Right lobe of liver (tissue), 6 donors: Measurements from ENCODE around the gene CCSER1. TPM values are rescaled to one million over a fixed set of nuclear protein-coding genes. Genes with fewer than 3 reads are reported as not detected.

Experiments
- ATAC-seq, 4 donors: fragments of 200-7000 bp; cut with Tn5 transposase; one replicate each; pipeline ENCODE4 v1.9.1; 2020; ENCODE audit warnings: mild to moderate bottlenecking in 4 of 4, moderate library complexity in 4 of 4
- DNase-seq, 3 donors: peaks; one replicate each; pipeline ENCODE4 v3.0.0-alpha.2; 2020
- H3K27ac ChIP-seq, 3 donors: fragments of 200-600 bp; one replicate each; pipeline ENCODE4 v1.8.0; 2022
- H3K27me3 ChIP-seq, 2 donors: fragments of 200-600 bp; one replicate each; pipeline ENCODE4 v1.8.0; 2022
- H3K36me3 ChIP-seq, 4 donors: fragments of 200-600 bp; sonication (generic) in 1 of 4; one replicate each; pipeline versions ENCODE4 v1.5.1 to v1.8.0; 2017 to 2022; ENCODE audit warnings: control low read depth in 1 of 4
- H3K4me1 ChIP-seq, 4 donors: fragments of 200-600 bp; sonication (generic) in 1 of 4; one replicate each; pipeline versions ENCODE4 v1.5.1 to v1.8.0; 2017 to 2022; ENCODE audit warnings: control low read depth in 1 of 4
- H3K4me3 ChIP-seq, 3 donors: fragments of 200-600 bp; one replicate each; pipeline ENCODE4 v1.8.0; 2022
- H3K9me3 ChIP-seq, 4 donors: fragments of 200-600 bp; sonication (generic) in 1 of 4; one replicate each; pipeline versions ENCODE4 v1.5.1 to v1.8.0; 2017 to 2022; ENCODE audit warnings: control low read depth in 1 of 4
- CTCF ChIP-seq, 4 donors: fragments of 200-600 bp in 3 of 4; fragments of 450-650 bp in 1 of 4; IDR thresholded peaks; one replicate each; pipeline versions ENCODE4 v1.5.1 to v1.8.0; 2016 to 2022; ENCODE audit warnings: antibody characterized with exemption in 4 of 4, mild to moderate bottlenecking in 2 of 4
- POLR2A ChIP-seq: fragments of 450-650 bp; IDR thresholded peaks from one replicate; pipeline ENCODE4 v1.6.1; 2017; ENCODE audit warnings: antibody characterized with exemption, mild to moderate bottlenecking
- WGBS: methylation state at CpG from one replicate; pipeline ENCODE4 v1.1.6; 2018; ENCODE audit warnings: low coverage, low lambda C conversion rate; ENCODE audit not compliant: insufficient coverage; ENCODE audit errors: missing lambda C conversion rate; 5-methylcytosine and 5-hydroxymethylcytosine counted together
- intact Hi-C, 2 donors: fragments of 100-400 bp; cut with DNase I; formaldehyde crosslinking; loops; one replicate each; pipeline versions ENCODE4 v1.11.2 to v1.14.1; 2022
- total RNA-seq, 6 experiments: library from RNA; depleted of rRNA in 2 of 6; stranded (reverse); fragments of >200 nt in 2 of 6; fragmentation: NEBNext Ultra II Directional in 3 of 6; extraction: Animal tissue kit (Norgen Biotek cat#: 25700) in 3 of 6; gene quantifications; one replicate each; pipeline versions ENCODE4 v1.1.0 to v1.2.4, GENCODE V29; 2016 to 2023
- donor health status: DM: no; HTN: yes; CAD: no.
- donor health status: DM: no; HTN: no; CAD: no.
- donor health status: DM: no; HTN: no; CAD: no.
- donor health status: DM: no; HTN: yes; CAD: no.
- donor health status: DM: no; HTN: yes; CAD: no.

Gene CCSER1
- total RNA-seq, 6 experiments from 2014 or later: 0.15 to 1.00 (median 0.65) TPM

- ATAC-seq (no peak), DNase-seq (no peak)
- TF ChIP-seq POLR2A (no peak), CTCF (IDR thresholded peaks at IDR 0.05) (no peak)
- Histone ChIP-seq H3K4me1 (no peaks in the 10 kb centered on the region), H3K4me3 (no peak overlapping the region), H3K27ac (no peak overlapping the region), H3K9me3 (no peaks in the 10 kb centered on the region), H3K36me3 (no peaks in the 10 kb centered on the region), H3K27me3 (no peaks in the 10 kb centered on the region)
- 32% methylated on average over 1 of the region's 1 CpG for WGBS
- intact Hi-C loops: no loop called here
These were observed 588.0 kb downstream of the CCSER1 start for GRCh38 chr4:90715242-90715641.

GRCh38 chr4:90718931-90719330 lies 591.7 kb downstream of the CCSER1 start:
- TF ChIP-seq CTCF (IDR thresholded peaks at IDR 0.05) (no peak), POLR2A (no peak)
- Histone ChIP-seq H3K4me3 (no peak overlapping the region), H3K27ac (no peak overlapping the region), H3K36me3 (no peaks in the 10 kb centered on the region), H3K4me1 (no peaks in the 10 kb centered on the region), H3K9me3 (no peaks in the 10 kb centered on the region), H3K27me3 (no peaks in the 10 kb centered on the region)
- no peak for ATAC-seq
- DNase-seq: peak in 1 of 3 donors; percentile 6
- WGBS: 83% methylated on average over 7 of the region's 10 CpGs
- intact Hi-C loops: no loop called here

GRCh38 chr4:90727938-90728337 lies 600.7 kb downstream of the CCSER1 start:
- Histone ChIP-seq H3K9me3 (no peaks in the 10 kb centered on the region), H3K27me3 (no peaks in the 10 kb centered on the region), H3K4me1 (no peaks in the 10 kb centered on the region), H3K4me3 (no peak overlapping the region), H3K36me3 (no peaks in the 10 kb centered on the region), H3K27ac (no peak overlapping the region)
- no peak for DNase-seq
- intact Hi-C loops: no loop called here
- TF ChIP-seq CTCF (IDR thresholded peaks at IDR 0.05): no peak
- no peak for TF ChIP-seq POLR2A
- no peak for ATAC-seq

GRCh38 chr4:90730752-90731151 lies 603.6 kb downstream of the CCSER1 start:
- intact Hi-C loops: no loop called here
- Histone ChIP-seq H3K27me3 (no peaks in the 10 kb centered on the region), H3K9me3 (no peaks in the 10 kb centered on the region), H3K4me3 (no peak overlapping the region), H3K4me1 (no peaks in the 10 kb centered on the region), H3K36me3 (no peaks in the 10 kb centered on the region), H3K27ac (no peak overlapping the region)
- no peak for DNase-seq
- ATAC-seq: no peak
- TF ChIP-seq CTCF (IDR thresholded peaks at IDR 0.05): no peak
- no peak for TF ChIP-seq POLR2A
- 47% methylated on average over 1 of the region's 1 CpG for WGBS

- no peak for DNase-seq
- H3K4me3 ChIP-seq: no peak overlapping the region
- WGBS: 26% methylated on average over 1 of the region's 1 CpG
- H3K4me1 ChIP-seq: no peaks in the 10 kb centered on the region
- ATAC-seq: no peak
- H3K27ac ChIP-seq: no peak overlapping the region
- TF ChIP-seq POLR2A (no peak), CTCF (IDR thresholded peaks at IDR 0.05) (no peak)
- H3K36me3 ChIP-seq: no peaks in the 10 kb centered on the region
- intact Hi-C loops: no loop called here
- H3K27me3 ChIP-seq: no peaks in the 10 kb centered on the region
- H3K9me3 ChIP-seq: no peaks in the 10 kb centered on the region
These were observed 606.0 kb downstream of the CCSER1 start for GRCh38 chr4:90733211-90733610.
